NCI-H2227 treated with DMSO at 0.1 percent for 48 hours (cell line): ENCODE results near the gene STX4.

ENCODE experiments used
- DNase-seq: peaks from one replicate; lab custom pipeline; 2025; lab: John Stamatoyannopoulos, UW

The STX4 gene

GRCh38 chr16:31032736-31033708 lies at the start of gene STX4:
TSS of gene STX4 (plus strand) at chr16:31033558. CDS start at chr16:31033806, 248 bp downstream.
- DNase-seq: peak; percentile 97

GRCh38 chr16:30983898-30984610 lies 49.3 kb upstream of the STX4 start:
- no peak for DNase-seq

GRCh38 chr16:30984669-30985400 lies 48.5 kb upstream of the STX4 start, which contains the start of gene HSD3B7:
TSS of gene HSD3B7 (plus strand) at chr16:30985207. CDS start at chr16:30985659, 452 bp downstream.
- DNase-seq: peak; percentile 79

- no peak for DNase-seq
These were observed 47.8 kb upstream of the STX4 start for GRCh38 chr16:30985401-30986128.

- no peak for DNase-seq
These were observed 47.0 kb upstream of the STX4 start for GRCh38 chr16:30986129-30986991.

GRCh38 chr16:30987581-30988190 lies 45.7 kb upstream of the STX4 start:
- no peak for DNase-seq

GRCh38 chr16:30989469-30990047 lies 43.8 kb upstream of the STX4 start:
- no peak for DNase-seq

- DNase-seq: no peak
These were observed 43.3 kb upstream of the STX4 start for GRCh38 chr16:30990105-30990504.

- no peak for DNase-seq
These were observed 42.3 kb upstream of the STX4 start for GRCh38 chr16:30991052-30991451.

- no peak for DNase-seq
These were observed 41.0 kb upstream of the STX4 start for GRCh38 chr16:30992276-30992780.

GRCh38 chr16:30992931-30993816 lies 40.2 kb upstream of the STX4 start:
- no peak for DNase-seq

- DNase-seq: no peak
These were observed 37.4 kb upstream of the STX4 start for GRCh38 chr16:30995927-30996323.

GRCh38 chr16:30996324-30996984 lies 36.9 kb upstream of the STX4 start:
- DNase-seq: no peak

GRCh38 chr16:30996985-30997724 lies 36.2 kb upstream of the STX4 start:
- no peak for DNase-seq

- no peak for DNase-seq
These were observed 35.3 kb upstream of the STX4 start for GRCh38 chr16:30997725-30998711.
